ENCODE data around the gene UBR4.

DNA sequence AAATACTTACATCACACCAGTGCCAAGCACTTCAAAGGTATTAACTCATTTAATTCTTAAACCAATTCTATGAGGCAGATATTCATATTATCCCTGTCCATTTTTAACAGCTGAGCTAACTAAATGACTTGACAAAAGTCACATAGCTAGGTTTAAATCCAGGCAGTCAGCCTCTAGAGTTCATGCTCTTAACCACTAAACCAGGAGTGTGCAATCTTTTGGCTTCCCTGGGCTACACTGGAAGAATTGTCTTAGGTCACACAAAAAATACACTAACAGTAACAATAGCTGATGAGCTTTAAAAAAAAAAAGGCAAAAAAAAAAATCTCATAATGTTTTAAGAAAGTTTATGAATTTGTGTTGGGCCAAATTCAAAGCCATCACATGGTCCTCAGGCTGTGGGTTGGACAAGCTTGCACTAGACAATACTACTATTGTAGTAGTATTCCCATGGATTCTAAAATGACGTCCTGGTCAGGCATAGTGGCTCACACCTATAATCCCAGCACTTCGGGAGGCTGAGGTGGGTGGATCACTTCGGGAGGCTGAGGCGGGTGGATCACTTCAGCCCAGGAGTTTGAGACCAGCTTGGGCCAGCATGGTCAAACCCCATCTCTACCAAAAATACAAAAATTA lies 10.0 kb downstream of the UBR4 start:
- TF ChIP-seq, protein P1, sequence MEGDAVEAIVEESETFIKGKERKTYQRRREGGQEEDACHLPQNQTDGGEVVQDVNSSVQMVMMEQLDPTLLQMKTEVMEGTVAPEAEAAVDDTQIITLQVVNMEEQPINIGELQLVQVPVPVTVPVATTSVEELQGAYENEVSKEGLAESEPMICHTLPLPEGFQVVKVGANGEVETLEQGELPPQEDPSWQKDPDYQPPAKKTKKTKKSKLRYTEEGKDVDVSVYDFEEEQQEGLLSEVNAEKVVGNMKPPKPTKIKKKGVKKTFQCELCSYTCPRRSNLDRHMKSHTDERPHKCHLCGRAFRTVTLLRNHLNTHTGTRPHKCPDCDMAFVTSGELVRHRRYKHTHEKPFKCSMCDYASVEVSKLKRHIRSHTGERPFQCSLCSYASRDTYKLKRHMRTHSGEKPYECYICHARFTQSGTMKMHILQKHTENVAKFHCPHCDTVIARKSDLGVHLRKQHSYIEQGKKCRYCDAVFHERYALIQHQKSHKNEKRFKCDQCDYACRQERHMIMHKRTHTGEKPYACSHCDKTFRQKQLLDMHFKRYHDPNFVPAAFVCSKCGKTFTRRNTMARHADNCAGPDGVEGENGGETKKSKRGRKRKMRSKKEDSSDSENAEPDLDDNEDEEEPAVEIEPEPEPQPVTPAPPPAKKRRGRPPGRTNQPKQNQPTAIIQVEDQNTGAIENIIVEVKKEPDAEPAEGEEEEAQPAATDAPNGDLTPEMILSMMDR (IDR thresholded peaks at IDR 0.05; ENCODE audit: low read depth, low read length, poor library complexity, severe bottlenecking), result no peak
- no peak for TF ChIP-seq EZH2phosphoT487 (IDR thresholded peaks at IDR 0.05; ENCODE audit: borderline replicate concordance, low read length)

Data from DOHH2 (cell line).